NB4 (cell line): ENCODE results near the gene MAGIX.
A peak's percentile ranks its signal among the peaks of the same experiment; 100 is the strongest.

Experiments used
- DNase-seq: peaks from one replicate; pipeline ENCODE4 v3.0.0; 2010; ENCODE audit warnings: low read depth
- H3K4me3 ChIP-seq: one replicate; pipeline ENCODE4 v1.5.1; 2011; ENCODE audit warnings: mild to moderate bottlenecking, low read depth, low read length, moderate library complexity
- CTCF ChIP-seq: IDR thresholded peaks from one replicate; pipeline ENCODE4 v1.5.1; 2012; ENCODE audit warnings: low read depth, low read length
- MYC ChIP-seq: IDR thresholded peaks from 2 replicates; pipeline ENCODE4 v1.6.1; 2011; ENCODE audit warnings: low read depth, low read length
- POLR2A ChIP-seq: IDR thresholded peaks from 2 replicates; pipeline ENCODE4 v1.6.1; 2011; ENCODE audit warnings: mild to moderate bottlenecking; ENCODE audit not compliant: insufficient read length; ENCODE audit errors: extremely low read depth
- TF ChIP-seq, protein P1 (sequence below): IDR thresholded peaks from 2 replicates; pipeline ENCODE4 v1.6.1; 2011; ENCODE audit warnings: low read depth, low read length

The MAGIX gene

DNA sequence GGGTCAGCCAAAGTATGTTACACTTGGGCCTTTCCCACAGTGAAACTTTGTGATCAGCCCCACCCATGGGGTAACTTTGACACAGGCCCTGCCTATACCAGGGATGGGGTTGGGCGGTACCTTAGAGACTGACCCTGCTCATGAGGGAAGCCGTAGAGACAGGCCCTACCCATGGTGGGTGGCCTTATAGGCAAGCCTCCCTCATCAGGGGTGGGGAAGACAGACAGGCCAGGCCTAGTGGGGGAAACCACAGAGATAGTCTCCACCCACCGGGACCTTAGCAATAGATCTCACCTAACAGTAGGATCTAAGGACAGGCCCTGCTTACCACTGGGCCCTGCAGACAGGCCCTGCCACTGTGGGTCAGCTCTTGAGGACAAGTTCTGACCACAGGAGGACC lies 16.0 kb downstream of the MAGIX start:
- no peak for TF ChIP-seq CTCF
- TF ChIP-seq MYC = no peak
- no peak for TF ChIP-seq POLR2A
- TF ChIP-seq, protein P1, sequence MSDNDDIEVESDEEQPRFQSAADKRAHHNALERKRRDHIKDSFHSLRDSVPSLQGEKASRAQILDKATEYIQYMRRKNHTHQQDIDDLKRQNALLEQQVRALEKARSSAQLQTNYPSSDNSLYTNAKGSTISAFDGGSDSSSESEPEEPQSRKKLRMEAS = no peak
- no peak for DNase-seq
- H3K4me3 ChIP-seq = no peak overlapping the region

DNA sequence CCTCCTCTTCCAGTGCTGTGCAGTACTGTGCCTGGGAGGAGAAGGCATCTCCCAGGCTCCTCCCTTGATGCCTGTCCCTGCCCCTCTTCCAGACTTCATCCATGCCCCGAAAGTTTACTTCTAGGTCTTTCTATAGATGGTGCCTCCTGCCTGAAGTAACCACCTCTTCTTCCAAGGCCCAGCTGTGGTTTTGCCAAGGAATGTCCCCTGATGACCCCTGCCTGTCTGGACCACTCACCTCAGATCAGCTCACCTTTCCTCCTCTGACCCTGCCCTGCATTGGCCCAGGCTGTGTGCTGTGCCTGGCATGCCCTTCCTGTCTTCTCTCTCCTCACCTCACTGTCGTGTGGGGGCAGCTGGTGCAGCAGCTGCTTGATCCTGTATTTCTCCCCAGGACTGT lies 16.8 kb downstream of the MAGIX start:
- no peak for DNase-seq
- H3K4me3 ChIP-seq = no peak overlapping the region
- TF ChIP-seq, protein P1 = no peak
- TF ChIP-seq POLR2A = no peak
- no peak for TF ChIP-seq CTCF
- no peak for TF ChIP-seq MYC

- no peak for TF ChIP-seq MYC
- TF ChIP-seq POLR2A = no peak
- TF ChIP-seq, protein P1 = no peak
- TF ChIP-seq CTCF = no peak
- DNase-seq = no peak
- no peak overlapping the region for H3K4me3 ChIP-seq
Measured at GRCh38 chrX:49183701-49184281, 21.2 kb downstream of the MAGIX start.

GRCh38 chrX:49184294-49185281 lies 22.0 kb downstream of the MAGIX start:
- H3K4me3 ChIP-seq = peak overlapping the region; percentile 53
- peak; percentile 86 for DNase-seq
- TF ChIP-seq, protein P1 = no peak
- TF ChIP-seq CTCF = peak; percentile 8

DNA sequence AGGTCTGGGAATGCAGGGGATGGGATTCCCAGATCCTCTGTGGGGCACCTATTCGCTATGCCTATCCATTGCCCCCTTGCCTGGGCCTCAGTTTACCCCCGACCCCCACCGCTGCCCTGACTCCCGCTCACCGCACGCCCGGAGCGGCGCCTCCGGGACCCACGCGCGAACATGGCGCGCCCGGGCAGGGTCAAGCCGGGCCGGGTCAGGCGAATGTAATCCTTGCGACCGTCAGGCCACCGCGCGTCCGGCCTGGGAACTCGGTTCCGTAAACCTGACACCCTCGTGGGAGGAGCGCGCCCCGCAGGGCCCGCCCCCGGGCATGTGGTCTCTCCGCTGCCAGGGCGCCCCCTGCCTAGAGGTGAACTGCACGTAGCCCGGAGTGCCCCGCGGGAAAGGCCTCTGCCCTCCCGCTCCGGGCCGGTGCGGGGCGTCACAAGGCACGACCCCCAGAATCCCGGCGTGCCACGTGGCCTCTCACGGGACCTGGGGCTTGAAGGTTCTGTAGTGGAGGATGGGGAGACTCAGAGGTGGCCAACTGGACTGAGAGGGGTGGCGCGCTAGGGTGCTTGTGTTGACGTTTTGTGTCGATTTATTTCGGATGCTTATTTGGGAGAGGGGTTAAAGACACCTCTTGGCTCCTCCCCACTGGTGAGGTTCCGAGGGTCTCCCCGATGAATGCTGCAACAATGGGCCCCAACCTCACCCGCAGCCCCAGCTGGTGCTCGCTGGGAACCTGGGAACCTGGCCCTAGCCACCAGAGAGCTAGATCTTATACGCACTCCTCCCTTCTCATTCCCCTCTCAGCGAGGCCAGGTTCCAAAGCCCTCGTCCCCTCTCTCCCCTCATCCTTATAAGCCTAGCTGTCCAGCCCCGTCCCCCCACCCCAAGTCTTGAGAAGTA lies 23.8 kb downstream of the MAGIX start, which contains the start of gene PRICKLE3:
PRICKLE3 (minus strand) TSS at position 249 of the 903 bp plus-strand sequence; CDS start at position 173, 76 bp downstream.
- TF ChIP-seq MYC = peak; percentile 90
- peak; percentile 62 for TF ChIP-seq POLR2A
- TF ChIP-seq CTCF = peak; percentile 41
- TF ChIP-seq, protein P1 = peak; percentile 85
- H3K4me3 ChIP-seq = peak within 1 kb of the TSS; percentile 80
- DNase-seq = peak; percentile 85
